ENCODE measurements around the gene FAM50A. TPM values are rescaled to one million over a fixed set of nuclear protein-coding genes. Genes with fewer than 3 reads are reported as not detected.
A peak's percentile ranks its signal among the peaks of the same experiment; 100 is the strongest.

Gene FAM50A
- total RNA-seq, 1 experiment from 2014 or later, result 57.4 TPM

- Histone ChIP-seq H3K79me1 (ENCODE audit: insufficient read depth, low read depth, low read length, poor library complexity, severe bottlenecking) (no peaks in the 10 kb centered on the region), H3K4me1 (ENCODE audit: insufficient read depth, low read length) (no peaks in the 10 kb centered on the region; the same call in 1 of the 2 replicates), H3K23me2 (ENCODE audit: insufficient read length, low read depth, low read length, poor library complexity, severe bottlenecking) (peaks cover 4% of the 10 kb centered on the region), H4K91ac (ENCODE audit: insufficient read length, low read depth, low read length) (no peak overlapping the region), H4K5ac (ENCODE audit: insufficient read length, low read depth, low read length) (no peak overlapping the region), H3K79me2 (ENCODE audit: insufficient read depth, low read length) (no peaks in the 10 kb centered on the region), H3K9ac (ENCODE audit: extremely low read depth, insufficient read length, low read length) (no peak overlapping the region), H3K4me2 (ENCODE audit: insufficient read depth, insufficient read length, low read length) (no peak overlapping the region), H3K18ac (ENCODE audit: insufficient read length, low read depth, low read length) (no peak overlapping the region), H2AK5ac (ENCODE audit: insufficient read length, low read length) (no peak overlapping the region), H3K14ac (ENCODE audit: insufficient read depth, low read length) (no peak overlapping the region), H2AFZ (ENCODE audit: low read length) (no peak overlapping the region), H3K56ac (ENCODE audit: insufficient read length, low read depth, low read length) (no peak overlapping the region), H2BK120ac (ENCODE audit: low read depth, low read length, poor library complexity, severe bottlenecking) (no peak overlapping the region), H3K27ac (ENCODE audit: insufficient read length, low read depth, low read length) (no peak overlapping the region), H3K9me3 (ENCODE audit: control insufficient read depth, low read depth, low read length) (peaks cover 35% of the 10 kb centered on the region), H2BK15ac (ENCODE audit: low read depth, low read length) (no peak overlapping the region), H2BK5ac (ENCODE audit: insufficient read length, low read length) (no peak overlapping the region), H3K23ac (ENCODE audit: insufficient read length, low read depth, low read length) (no peak overlapping the region), H3K4ac (ENCODE audit: low read depth, low read length) (no peak overlapping the region), H3T11ph (ENCODE audit: low read length) (no peak overlapping the region), H2BK12ac (ENCODE audit: insufficient read length, low read depth, low read length) (no peak overlapping the region), H4K8ac (replicated peaks; ENCODE audit: insufficient read length, low read depth, low read length) (no peak overlapping the region), H3K27me3 (ENCODE audit: insufficient read depth, low read length) (no peaks in the 10 kb centered on the region), H2BK20ac (ENCODE audit: low read depth, low read length, poor library complexity, severe bottlenecking) (no peak overlapping the region), H4K20me1 (ENCODE audit: control insufficient read depth, insufficient read depth, insufficient read length) (no peaks in the 10 kb centered on the region)
- peaks cover 6 to 15% of the 10 kb centered on the region in 2 experiments for H3K4me1 Mint-ChIP-seq
- H3K27me3 Mint-ChIP-seq (ENCODE audit: low read depth), result peaks cover 10% of the 10 kb centered on the region
- peaks cover 67 to 79% of the 10 kb centered on the region in 2 experiments for H3K9me3 Mint-ChIP-seq
- no peak overlapping the region for H3K27ac Mint-ChIP-seq
- WGBS (ENCODE audit: extremely low coverage, insufficient read length, low lambda C conversion rate), result no CpG with 5 or more reads among the region's 7 CpGs
- H3K4me3 Mint-ChIP-seq, result no peak overlapping the region
- DNase-seq, result peak; percentile 15
- H3K36me3 Mint-ChIP-seq (ENCODE audit: insufficient read depth in 1 of 3, low read depth in 3 of 3), result peaks cover 4 to 18% (median 13%) of the 10 kb centered on the region in 3 experiments
- TF ChIP-seq CTCF (conservative IDR thresholded peaks at IDR 0.05), result no peak
Measured at GRCh38 chrX:154482786-154483185, 38.8 kb downstream of the FAM50A start.
